ENCODE data around the gene NUP50.

- TF ChIP-seq CTCF (IDR thresholded peaks at IDR 0.05; ENCODE audit: low read depth, low read length), result no peak
- TF ChIP-seq EZH2phosphoT487 (IDR thresholded peaks at IDR 0.05; ENCODE audit: low read depth), result no peak
These were observed 62.2 kb downstream of the NUP50 start for GRCh38 chr22:45225732-45226502.
